ENCODE results near the gene C4A. TPM values are rescaled to one million over a fixed set of nuclear protein-coding genes. Genes with fewer than 3 reads are reported as not detected.
"Not testable (repeated sequence)": the region's sequence is repeated elsewhere in the genome, so short reads cannot be mapped to it uniquely, and the experiment has no call there.

C4A gene
- total RNA-seq, 5 donors from 2014 or later (not counting 1 experiment from before 2014, with no cell fraction given), result 3.5 to 11.6 (median 6.1) TPM

DNA sequence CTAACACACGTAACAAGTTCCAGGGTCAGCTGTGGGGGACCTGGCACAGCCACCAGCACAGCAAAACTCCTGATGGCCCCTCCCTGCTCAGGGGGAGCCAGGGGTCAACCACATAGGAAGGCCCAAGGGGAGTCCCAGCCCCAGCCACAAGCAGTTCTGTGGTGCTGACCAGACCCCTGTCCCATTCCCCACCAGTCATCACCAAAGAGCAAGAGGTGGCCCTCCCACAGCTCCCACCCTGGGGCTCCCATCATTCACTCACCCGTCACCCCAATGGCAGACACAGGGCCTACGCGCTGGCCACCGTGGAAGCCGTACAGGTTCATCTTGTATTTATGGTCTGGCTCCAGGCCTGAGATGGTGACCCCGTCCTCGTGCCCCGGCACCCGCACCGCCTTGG, 67.9 kb downstream of the C4A start:
- POLR2A ChIA-PET; H3K4me1 Mint-ChIP-seq; ATAC-seq (replicated peaks in 1 of 4); H3K9me3 Mint-ChIP-seq; H3K27me3 Mint-ChIP-seq; H3K9me3 ChIP-seq; H3K36me3 Mint-ChIP-seq; H3K27ac Mint-ChIP-seq; CTCF ChIA-PET; H3K4me3 ChIP-seq (ENCODE audit: control insufficient read depth in 1 of 2, extremely low read depth in 1 of 2, low read length in 1 of 2); DNase-seq; H3K4me3 Mint-ChIP-seq; H3K36me3 ChIP-seq (ENCODE audit: control insufficient read depth in 2 of 2, extremely low read depth in 1 of 2, insufficient read depth in 1 of 2, low read length in 1 of 2); H3K27ac ChIP-seq (ENCODE audit: low read length); H3K4me1 ChIP-seq (ENCODE audit: control insufficient read depth in 1 of 2, extremely low read depth in 1 of 2, insufficient read depth in 2 of 2, low read length in 2 of 2): not testable (repeated sequence)
- 85% methylated on average over 1 of the region's 11 CpGs for WGBS (ENCODE audit: insufficient coverage)
- peaks cover 0 to 33% of the 10 kb centered on the region in 2 experiments for H3K27me3 ChIP-seq (replicated peaks in 1 of 2; ENCODE audit: control insufficient read depth in 2 of 2, extremely low read depth in 1 of 2, insufficient read depth in 2 of 2, low read length in 1 of 2)

DNA sequence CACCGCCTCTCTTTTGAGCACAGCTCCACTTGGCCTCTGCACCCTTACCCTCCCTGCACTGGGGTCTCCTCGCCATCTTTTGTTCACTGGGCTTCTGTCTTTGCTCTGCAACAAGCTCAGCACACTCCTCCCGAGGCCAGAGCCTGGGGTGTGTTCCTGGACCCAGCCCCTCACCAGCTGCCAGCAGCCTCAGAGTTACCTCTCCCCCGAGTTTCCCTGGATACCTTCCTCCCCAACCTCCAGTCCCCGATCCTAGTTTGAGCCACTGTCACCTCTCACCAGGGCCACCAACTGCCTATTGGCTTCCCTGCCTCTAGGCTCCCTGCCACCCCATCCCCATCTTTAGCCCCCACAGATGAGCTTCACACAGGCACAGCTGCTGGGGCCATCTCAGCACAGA, 68.7 kb downstream of the C4A start:
- Histone ChIP-seq H3K9me3 (no peaks in the 10 kb centered on the region), H3K36me3 (ENCODE audit: control insufficient read depth in 2 of 2, extremely low read depth in 1 of 2, insufficient read depth in 1 of 2, low read length in 1 of 2) (no peaks in the 10 kb centered on the region), H3K4me1 (ENCODE audit: control insufficient read depth in 1 of 2, extremely low read depth in 1 of 2, insufficient read depth in 2 of 2, low read length in 2 of 2) (peaks cover 0 to 9% of the 10 kb centered on the region in 2 experiments), H3K27me3 (replicated peaks in 1 of 2; ENCODE audit: control insufficient read depth in 2 of 2, extremely low read depth in 1 of 2, insufficient read depth in 2 of 2, low read length in 1 of 2) (peaks cover 0 to 33% of the 10 kb centered on the region in 2 experiments), H3K4me3 (ENCODE audit: control insufficient read depth in 1 of 2, extremely low read depth in 1 of 2, low read length in 1 of 2) (no peak overlapping the region), H3K27ac (ENCODE audit: low read length) (no peak overlapping the region)
- 66% methylated on average over 4 of the region's 5 CpGs for WGBS (ENCODE audit: insufficient coverage)
- Mint-ChIP-seq H3K36me3 (no peaks in the 10 kb centered on the region), H3K27me3 (peaks cover 0 to 3% of the 10 kb centered on the region in 2 donors), H3K27ac (no peak overlapping the region), H3K4me3 (no peak overlapping the region), H3K9me3 (no peaks in the 10 kb centered on the region), H3K4me1 (peaks cover 5 to 7% (median 6%) of the 10 kb centered on the region in 3 donors)
- CTCF ChIA-PET, result no interaction called here
- ATAC-seq (replicated peaks in 1 of 4) (no peak), DNase-seq (no peak)
- POLR2A ChIA-PET, result no interaction called here

Other genes with a start within 250 kb of the C4A start
- gene CLIC1, start 245.5 kb upstream of the C4A start, total RNA-seq, result 100 to 1,000 TPM in 4 of 5 donors, 10 to 100 TPM in 1; 89.5 to 146 (median 112) TPM
- 10 to 100 TPM; 13.7 to 22.4 (median 14.4) TPM for gene MSH5, start 242.1 kb upstream of the C4A start, total RNA-seq
- 10 to 100 TPM in 1 of 5 donors, 1 to 10 TPM in 4; 3.1 to 10.7 (median 4.1) TPM for gene SAPCD1, start 219.4 kb upstream of the C4A start, total RNA-seq
- 1 to 10 TPM; 1.4 to 8.0 (median 2.1) TPM for gene VWA7, start 204.7 kb upstream of the C4A start, total RNA-seq
- 10 to 100 TPM; 44.4 to 71.0 (median 62.5) TPM for gene VARS1, start 186.3 kb upstream of the C4A start, total RNA-seq
- gene LSM2, start 175.1 kb upstream of the C4A start, total RNA-seq, result 10 to 100 TPM; 24.2 to 36.4 (median 30.6) TPM
- 1 to 10 TPM; 2.8 to 8.5 (median 8.1) TPM for gene HSPA1L, start 166.8 kb upstream of the C4A start, total RNA-seq
- gene HSPA1A, start 166.5 kb upstream of the C4A start, total RNA-seq, result 100 to 1,000 TPM in 1 of 5 donors, 10 to 100 TPM in 2, 1 to 10 TPM in 2; 8.8 to 117 (median 77.9) TPM
- 100 to 1,000 TPM in 1 of 5 donors, 10 to 100 TPM in 2, 1 to 10 TPM in 2; 6.3 to 105 (median 67.9) TPM for gene HSPA1B, start 154.3 kb upstream of the C4A start, total RNA-seq
- gene NEU1, start 119.2 kb upstream of the C4A start, total RNA-seq, result 10 to 100 TPM; 15.9 to 29.2 (median 19.9) TPM
- under 1 TPM in 3 of 5 donors, not detected in 2; 0.13 to 0.96 (median 0.57) TPM for gene SLC44A4, start 103.1 kb upstream of the C4A start, total RNA-seq
- gene EHMT2, start 84.4 kb upstream of the C4A start, total RNA-seq, result 10 to 100 TPM; 49.1 to 83.8 (median 78.9) TPM
- gene ZBTB12, start 80.0 kb upstream of the C4A start, total RNA-seq, result 1 to 10 TPM; 1.0 to 3.5 (median 3.1) TPM
- gene C2, start 54.3 kb upstream of the C4A start, total RNA-seq, result 1 to 10 TPM; 1.3 to 5.1 (median 3.7) TPM
- 1 to 10 TPM in 3 of 5 donors, not detected in 2; 1.3 to 2.2 (median 1.8) TPM for gene CFB, start 36.0 kb upstream of the C4A start, total RNA-seq
- 10 to 100 TPM; 47.5 to 51.0 (median 49.4) TPM for gene NELFE, start 23.1 kb upstream of the C4A start, total RNA-seq
- 100 to 1,000 TPM; 104 to 169 (median 112) TPM for gene SKIC2, start 22.9 kb upstream of the C4A start, total RNA-seq
- 10 to 100 TPM; 30.2 to 53.2 (median 35.4) TPM for gene DXO, start 9.9 kb upstream of the C4A start, total RNA-seq
- 1 to 10 TPM; 5.5 to 8.4 (median 7.5) TPM for gene C4B, start 32.7 kb downstream of the C4A start, total RNA-seq
- gene CYP21A2, start 56.4 kb downstream of the C4A start, total RNA-seq, result 1 to 10 TPM in 3 of 5 donors, under 1 TPM in 2; 0.43 to 2.2 (median 1.6) TPM
- gene TNXB, start 127.3 kb downstream of the C4A start, total RNA-seq, result 10 to 100 TPM in 4 of 5 donors, 1 to 10 TPM in 1; 8.0 to 20.9 (median 15.4) TPM
- gene ATF6B, start 146.2 kb downstream of the C4A start, total RNA-seq, result 100 to 1,000 TPM; 106 to 151 (median 145) TPM
- 1 to 10 TPM in 4 of 5 donors, under 1 TPM in 1; 0.83 to 3.7 (median 1.5) TPM for gene FKBPL, start 148.2 kb downstream of the C4A start, total RNA-seq
- 1 to 10 TPM; 1.7 to 3.3 (median 2.3) TPM for gene PRRT1, start 169.9 kb downstream of the C4A start, total RNA-seq
- gene PPT2, start 172.1 kb downstream of the C4A start, total RNA-seq, result 10 to 100 TPM; 11.2 to 25.6 (median 19.3) TPM
- gene EGFL8, start 182.5 kb downstream of the C4A start, total RNA-seq, result 10 to 100 TPM; 13.9 to 18.9 (median 16.9) TPM
- gene AGPAT1, start 194.0 kb downstream of the C4A start, total RNA-seq, result 10 to 100 TPM; 23.5 to 34.6 (median 31.0) TPM
- gene RNF5, start 196.3 kb downstream of the C4A start, total RNA-seq, result 10 to 100 TPM; 23.6 to 49.3 (median 44.6) TPM
- gene AGER, start 202.2 kb downstream of the C4A start, total RNA-seq, result 10 to 100 TPM; 42.6 to 81.4 (median 67.7) TPM
- gene PBX2, start 208.1 kb downstream of the C4A start, total RNA-seq, result 100 to 1,000 TPM; 124 to 171 (median 148) TPM
- 100 to 1,000 TPM; 267 to 311 (median 274) TPM for gene GPSM3, start 210.6 kb downstream of the C4A start, total RNA-seq
- 1 to 10 TPM in 3 of 5 donors, under 1 TPM in 2; 0.70 to 1.7 (median 1.1) TPM for gene NOTCH4, start 242.0 kb downstream of the C4A start, total RNA-seq

All from T-cell (primary cell).